Measurements from ENCODE around the gene SIX3.

The SIX3 gene

GRCh38 chr2:44941551-44942234, at the start of gene SIX3:
Gene SIX3, plus strand, starts transcription at chr2:44941702. Its CDS starts 403 bp downstream, at chr2:44942105.
- Histone ChIP-seq H3K9me3 (ENCODE audit: control insufficient read depth, insufficient read depth, low read length) (no peaks in the 10 kb centered on the region), H3K27me3 (ENCODE audit: control insufficient read depth, insufficient read depth, low read length) (peaks cover 73% of the 10 kb centered on the region), H3K36me3 (ENCODE audit: control insufficient read depth, insufficient read depth, low read length) (no peaks in the 10 kb centered on the region), H3K27ac (ENCODE audit: low read length) (no peak within 1 kb of the TSS), H3K4me3 (ENCODE audit: low read length) (peak within 1 kb of the TSS; percentile 18; the same call in 1 of the 2 replicates), H3K4me1 (ENCODE audit: control insufficient read depth, insufficient read depth, low read length) (peaks cover 10% of the 10 kb centered on the region)
- no CpG with 5 or more reads among the region's 39 CpGs for WGBS (ENCODE audit: insufficient coverage, insufficient read length)
- no peak for DNase-seq (ENCODE audit: low read depth, low spot score)

GRCh38 chr2:44894058-44894457, 47.4 kb upstream of the SIX3 start:
- no CpG with 5 or more reads among the region's 8 CpGs for WGBS (ENCODE audit: insufficient coverage, insufficient read length)
- DNase-seq (ENCODE audit: low read depth, low spot score), result no peak
- Histone ChIP-seq H3K4me1 (ENCODE audit: control insufficient read depth, insufficient read depth, low read length) (0 out of 2 replicates have a peak, but pooled peaks cover 2% of the 10 kb centered on the region), H3K27me3 (ENCODE audit: control insufficient read depth, insufficient read depth, low read length) (no peaks in the 10 kb centered on the region), H3K4me3 (ENCODE audit: low read length) (no peak overlapping the region), H3K27ac (ENCODE audit: low read length) (no peak overlapping the region), H3K36me3 (ENCODE audit: control insufficient read depth, insufficient read depth, low read length) (no peaks in the 10 kb centered on the region), H3K9me3 (ENCODE audit: control insufficient read depth, insufficient read depth, low read length) (peaks cover 1% of the 10 kb centered on the region; the same call in 1 of the 2 replicates)

- H3K9me3 ChIP-seq (ENCODE audit: control insufficient read depth, insufficient read depth, low read length), result peaks cover 1% of the 10 kb centered on the region; the same call in 1 of the 2 replicates
- no peaks in the 10 kb centered on the region for H3K36me3 ChIP-seq (ENCODE audit: control insufficient read depth, insufficient read depth, low read length)
- no peaks in the 10 kb centered on the region for H3K27me3 ChIP-seq (ENCODE audit: control insufficient read depth, insufficient read depth, low read length)
- no CpG with 5 or more reads among the region's 2 CpGs for WGBS (ENCODE audit: insufficient coverage, insufficient read length)
- H3K27ac ChIP-seq (ENCODE audit: low read length), result no peak overlapping the region
- H3K4me1 ChIP-seq (ENCODE audit: control insufficient read depth, insufficient read depth, low read length), result 0 out of 2 replicates have a peak, but pooled peaks cover 2% of the 10 kb centered on the region
- no peak overlapping the region for H3K4me3 ChIP-seq (ENCODE audit: low read length)
- DNase-seq (ENCODE audit: low read depth, low spot score), result no peak
Observed at GRCh38 chr2:44895061-44895460, 46.4 kb upstream of the SIX3 start.

- H3K36me3 ChIP-seq (ENCODE audit: control insufficient read depth, insufficient read depth, low read length), result no peaks in the 10 kb centered on the region
- no peak overlapping the region for H3K27ac ChIP-seq (ENCODE audit: low read length)
- 0 out of 2 replicates have a peak, but pooled peaks cover 2% of the 10 kb centered on the region for H3K4me1 ChIP-seq (ENCODE audit: control insufficient read depth, insufficient read depth, low read length)
- no peaks in the 10 kb centered on the region for H3K27me3 ChIP-seq (ENCODE audit: control insufficient read depth, insufficient read depth, low read length)
- no peak overlapping the region for H3K4me3 ChIP-seq (ENCODE audit: low read length)
- WGBS (ENCODE audit: insufficient coverage, insufficient read length), result no CpG with 5 or more reads among the region's 6 CpGs
- no peak for DNase-seq (ENCODE audit: low read depth, low spot score)
- H3K9me3 ChIP-seq (ENCODE audit: control insufficient read depth, insufficient read depth, low read length), result no peaks in the 10 kb centered on the region
Observed at GRCh38 chr2:44897406-44897805, 44.1 kb upstream of the SIX3 start.

GRCh38 chr2:44902217-44903137, 39.0 kb upstream of the SIX3 start:
- Histone ChIP-seq H3K27ac (ENCODE audit: low read length) (no peak overlapping the region), H3K36me3 (ENCODE audit: control insufficient read depth, insufficient read depth, low read length) (no peaks in the 10 kb centered on the region), H3K4me1 (ENCODE audit: control insufficient read depth, insufficient read depth, low read length) (peaks cover 3% of the 10 kb centered on the region; the same call in 1 of the 2 replicates), H3K27me3 (ENCODE audit: control insufficient read depth, insufficient read depth, low read length) (no peaks in the 10 kb centered on the region), H3K4me3 (ENCODE audit: low read length) (no peak overlapping the region), H3K9me3 (ENCODE audit: control insufficient read depth, insufficient read depth, low read length) (no peaks in the 10 kb centered on the region)
- no peak for DNase-seq (ENCODE audit: low read depth, low spot score)
- no CpG with 5 or more reads among the region's 7 CpGs for WGBS (ENCODE audit: insufficient coverage, insufficient read length)

- Histone ChIP-seq H3K9me3 (ENCODE audit: control insufficient read depth, insufficient read depth, low read length) (no peaks in the 10 kb centered on the region), H3K4me3 (ENCODE audit: low read length) (no peak overlapping the region), H3K27ac (ENCODE audit: low read length) (no peak overlapping the region), H3K27me3 (ENCODE audit: control insufficient read depth, insufficient read depth, low read length) (no peaks in the 10 kb centered on the region), H3K36me3 (ENCODE audit: control insufficient read depth, insufficient read depth, low read length) (no peaks in the 10 kb centered on the region), H3K4me1 (ENCODE audit: control insufficient read depth, insufficient read depth, low read length) (peaks cover 2% of the 10 kb centered on the region; the same call in 1 of the 2 replicates)
- WGBS (ENCODE audit: insufficient coverage, insufficient read length), result no CpG with 5 or more reads among the region's 1 CpG
- DNase-seq (ENCODE audit: low read depth, low spot score), result no peak
Observed at GRCh38 chr2:44904578-44904977, 36.9 kb upstream of the SIX3 start.

GRCh38 chr2:44906972-44907371, 34.5 kb upstream of the SIX3 start:
- Histone ChIP-seq H3K4me3 (ENCODE audit: low read length) (no peak overlapping the region), H3K9me3 (ENCODE audit: control insufficient read depth, insufficient read depth, low read length) (no peaks in the 10 kb centered on the region), H3K4me1 (ENCODE audit: control insufficient read depth, insufficient read depth, low read length) (peaks cover 2% of the 10 kb centered on the region; the same call in 1 of the 2 replicates), H3K27ac (ENCODE audit: low read length) (no peak overlapping the region), H3K27me3 (ENCODE audit: control insufficient read depth, insufficient read depth, low read length) (no peaks in the 10 kb centered on the region), H3K36me3 (ENCODE audit: control insufficient read depth, insufficient read depth, low read length) (no peaks in the 10 kb centered on the region)
- DNase-seq (ENCODE audit: low read depth, low spot score), result no peak
- no CpG with 5 or more reads among the region's 10 CpGs for WGBS (ENCODE audit: insufficient coverage, insufficient read length)

- no peak for DNase-seq (ENCODE audit: low read depth, low spot score)
Observed at GRCh38 chr2:44909831-44910230, 31.7 kb upstream of the SIX3 start.

GRCh38 chr2:44912660-44913059, 28.8 kb upstream of the SIX3 start:
- WGBS (ENCODE audit: insufficient coverage, insufficient read length), result no CpG with 5 or more reads among the region's 5 CpGs

More at GRCh38 chr2:44909831-44910230, 31.7 kb upstream of the SIX3 start:
- H3K9me3 ChIP-seq (ENCODE audit: control insufficient read depth, insufficient read depth, low read length), result no peaks in the 10 kb centered on the region
- whole genome bisulfite sequencing (ENCODE audit: insufficient coverage, insufficient read length), result no CpG with 5 or more reads among the region's 1 CpG
- H3K4me3 ChIP-seq (ENCODE audit: low read length), result no peak overlapping the region
- peaks cover 2% of the 10 kb centered on the region for H3K4me1 ChIP-seq (ENCODE audit: control insufficient read depth, insufficient read depth, low read length)
- no peak overlapping the region for H3K27ac ChIP-seq (ENCODE audit: low read length)
- no peaks in the 10 kb centered on the region for H3K27me3 ChIP-seq (ENCODE audit: control insufficient read depth, insufficient read depth, low read length)
- H3K36me3 ChIP-seq (ENCODE audit: control insufficient read depth, insufficient read depth, low read length), result no peaks in the 10 kb centered on the region; the same call in 1 of the 2 replicates

GRCh38 chr2:44916291-44916690, 25.2 kb upstream of the SIX3 start:
- H3K36me3 ChIP-seq (ENCODE audit: control insufficient read depth, insufficient read depth, low read length), result no peaks in the 10 kb centered on the region; the same call in 1 of the 2 replicates
- no peaks in the 10 kb centered on the region for H3K9me3 ChIP-seq (ENCODE audit: control insufficient read depth, insufficient read depth, low read length)
- no peak for DNase-seq (ENCODE audit: low read depth, low spot score)
- no peaks in the 10 kb centered on the region; the same call in 1 of the 2 replicates for H3K4me1 ChIP-seq (ENCODE audit: control insufficient read depth, insufficient read depth, low read length)
- no peaks in the 10 kb centered on the region for H3K27me3 ChIP-seq (ENCODE audit: control insufficient read depth, insufficient read depth, low read length)
- H3K27ac ChIP-seq (ENCODE audit: low read length), result no peak overlapping the region
- no peak overlapping the region for H3K4me3 ChIP-seq (ENCODE audit: low read length)

More at GRCh38 chr2:44912660-44913059, 28.8 kb upstream of the SIX3 start:
- no peaks in the 10 kb centered on the region; the same call in 1 of the 2 replicates for H3K4me1 ChIP-seq (ENCODE audit: control insufficient read depth, insufficient read depth, low read length)
- H3K4me3 ChIP-seq (ENCODE audit: low read length), result no peak overlapping the region
- no peak overlapping the region for H3K27ac ChIP-seq (ENCODE audit: low read length)
- no peaks in the 10 kb centered on the region for H3K27me3 ChIP-seq (ENCODE audit: control insufficient read depth, insufficient read depth, low read length)
- no peaks in the 10 kb centered on the region; the same call in 1 of the 2 replicates for H3K36me3 ChIP-seq (ENCODE audit: control insufficient read depth, insufficient read depth, low read length)
- no peaks in the 10 kb centered on the region for H3K9me3 ChIP-seq (ENCODE audit: control insufficient read depth, insufficient read depth, low read length)
- DNase-seq (ENCODE audit: low read depth, low spot score), result no peak
